ENCODE measurements around the gene ACTN1.

Gene ACTN1

GRCh38 chr14:68936476-68936875 is 42.6 kb downstream of the ACTN1 start:
- DNase-seq (ENCODE audit: low read depth in 2 of 2): no peak

- DNase-seq (ENCODE audit: low read depth in 2 of 2): no peak
Observed at GRCh38 chr14:68935761-68936214, 43.3 kb downstream of the ACTN1 start.

- DNase-seq (ENCODE audit: low read depth in 2 of 2): no peak
Observed at GRCh38 chr14:68934066-68934465, 45.0 kb downstream of the ACTN1 start.

- DNase-seq (ENCODE audit: low read depth in 2 of 2): no peak
Observed at GRCh38 chr14:68932686-68933085, 46.4 kb downstream of the ACTN1 start.

GRCh38 chr14:68932231-68932630 is 46.9 kb downstream of the ACTN1 start:
- DNase-seq (ENCODE audit: low read depth in 2 of 2): no peak

GRCh38 chr14:68931474-68932051 is 47.5 kb downstream of the ACTN1 start:
- DNase-seq (ENCODE audit: low read depth in 2 of 2): no peak

- no peak for DNase-seq (ENCODE audit: low read depth in 2 of 2)
Observed at GRCh38 chr14:68931063-68931462, 48.0 kb downstream of the ACTN1 start.

GRCh38 chr14:68929623-68930307 is 49.3 kb downstream of the ACTN1 start:
- DNase-seq (ENCODE audit: low read depth in 2 of 2): no peak

GRCh38 chr14:68928770-68929550 is 50.1 kb downstream of the ACTN1 start:
- no peak for DNase-seq (ENCODE audit: low read depth in 2 of 2)

- DNase-seq (ENCODE audit: low read depth in 2 of 2): no peak
Observed at GRCh38 chr14:68927956-68928675, 51.0 kb downstream of the ACTN1 start.

GRCh38 chr14:68927089-68927488 is 52.0 kb downstream of the ACTN1 start:
- DNase-seq (ENCODE audit: low read depth in 2 of 2): no peak

GRCh38 chr14:68926236-68926635 is 52.9 kb downstream of the ACTN1 start:
- no peak for DNase-seq (ENCODE audit: low read depth in 2 of 2)

GRCh38 chr14:68925373-68925772 is 53.7 kb downstream of the ACTN1 start:
- DNase-seq (ENCODE audit: low read depth in 2 of 2): no peak

GRCh38 chr14:68924186-68925158 is 54.6 kb downstream of the ACTN1 start:
- no peak for DNase-seq (ENCODE audit: low read depth in 2 of 2)

- no peak for DNase-seq (ENCODE audit: low read depth in 2 of 2)
Observed at GRCh38 chr14:68922886-68923285, 56.2 kb downstream of the ACTN1 start.

GRCh38 chr14:68922201-68922621 is 56.9 kb downstream of the ACTN1 start:
- no peak for DNase-seq (ENCODE audit: low read depth in 2 of 2)

GRCh38 chr14:68921666-68922065 is 57.4 kb downstream of the ACTN1 start:
- DNase-seq (ENCODE audit: low read depth in 2 of 2): no peak

GRCh38 chr14:68921049-68921448 is 58.1 kb downstream of the ACTN1 start:
- DNase-seq (ENCODE audit: low read depth in 2 of 2): no peak

GRCh38 chr14:68919129-68919927 is 59.8 kb downstream of the ACTN1 start:
- DNase-seq (ENCODE audit: low read depth in 2 of 2): no peak

GRCh38 chr14:68918612-68919011 is 60.5 kb downstream of the ACTN1 start:
- DNase-seq (ENCODE audit: low read depth in 2 of 2): no peak

All from stimulated activated CD4-positive, alpha-beta T cell treated with anti-CD3 and anti-CD28 coated beads, Interleukin-1b, Interleukin-23, amount 100 ng/mL, for 4 hours (primary cell).